ENCODE measurements around the gene DNM1.

Gene DNM1

DNA sequence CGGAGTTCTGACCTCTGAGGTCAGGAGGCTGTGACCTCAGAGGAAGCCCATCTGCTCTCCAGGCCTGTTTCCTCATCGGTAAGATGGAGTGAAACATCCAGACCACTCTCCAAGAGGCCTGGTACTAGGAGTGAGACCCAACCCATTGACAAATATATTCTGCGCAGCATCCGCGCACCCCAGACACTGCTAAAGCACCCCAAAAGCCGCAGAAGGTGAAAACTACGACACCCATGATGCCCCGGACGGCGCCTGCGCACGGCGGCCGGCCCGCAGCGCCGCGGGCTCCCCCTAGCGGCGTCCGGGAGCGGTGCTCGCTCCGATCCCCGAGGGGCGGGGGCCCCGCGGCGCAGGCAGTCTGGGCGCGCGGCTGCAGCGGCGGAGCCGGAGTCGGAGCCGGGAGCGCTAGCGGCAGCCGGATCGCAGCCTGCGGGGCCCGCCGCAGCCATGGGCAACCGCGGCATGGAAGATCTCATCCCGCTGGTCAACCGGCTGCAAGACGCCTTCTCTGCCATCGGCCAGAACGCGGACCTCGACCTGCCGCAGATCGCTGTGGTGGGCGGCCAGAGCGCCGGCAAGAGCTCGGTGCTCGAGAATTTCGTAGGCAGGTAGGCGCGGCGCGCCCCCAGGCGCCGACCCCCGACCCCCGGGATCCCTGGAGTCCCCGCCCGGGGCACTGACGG, at the start of gene DNM1:
Gene DNM1, plus strand, starts transcription at position 356 of the 683 bp plus-strand sequence. Its CDS starts 92 bp downstream, at position 448.
- DNase-seq (ENCODE audit: low read depth, low spot score): peak; percentile 79

DNA sequence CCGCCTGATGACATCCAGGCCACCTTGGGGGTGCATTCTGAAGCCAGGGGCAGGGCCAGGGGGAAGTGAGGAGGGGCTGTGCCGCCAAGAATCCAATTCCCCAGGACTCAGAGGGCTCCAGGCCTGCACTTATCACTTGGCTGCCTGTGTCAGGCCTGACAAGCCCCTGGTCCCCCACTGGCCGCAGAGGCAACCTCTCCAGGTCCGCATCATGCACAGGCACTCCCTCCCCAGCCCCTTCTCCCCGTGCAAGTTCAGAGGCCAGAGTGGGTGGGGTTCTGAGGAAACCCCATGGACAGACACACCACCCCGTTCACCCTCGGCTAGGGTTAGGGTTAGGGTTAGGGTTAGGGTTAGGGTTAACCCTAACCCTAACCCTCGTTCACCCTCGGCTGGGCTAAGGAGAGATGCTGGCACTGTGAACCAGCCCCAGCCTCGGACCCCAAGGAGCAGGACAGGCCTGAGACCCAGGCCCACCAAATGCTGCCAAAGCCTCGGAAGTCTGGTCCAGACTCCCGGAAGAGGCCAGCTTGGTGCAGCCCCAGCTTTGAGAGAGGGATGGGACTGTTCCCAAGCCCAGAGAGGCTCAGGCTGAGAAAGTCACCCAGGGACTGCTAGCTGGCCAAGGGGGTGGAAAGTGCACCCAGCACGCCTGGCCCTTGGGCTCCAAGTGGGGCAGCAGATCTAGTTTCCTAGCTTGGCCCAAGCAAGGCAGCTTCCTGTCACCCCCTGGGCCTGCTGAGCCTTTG, 49.1 kb upstream of the DNM1 start:
- DNase-seq (ENCODE audit: low read depth, low spot score): no peak

DNA sequence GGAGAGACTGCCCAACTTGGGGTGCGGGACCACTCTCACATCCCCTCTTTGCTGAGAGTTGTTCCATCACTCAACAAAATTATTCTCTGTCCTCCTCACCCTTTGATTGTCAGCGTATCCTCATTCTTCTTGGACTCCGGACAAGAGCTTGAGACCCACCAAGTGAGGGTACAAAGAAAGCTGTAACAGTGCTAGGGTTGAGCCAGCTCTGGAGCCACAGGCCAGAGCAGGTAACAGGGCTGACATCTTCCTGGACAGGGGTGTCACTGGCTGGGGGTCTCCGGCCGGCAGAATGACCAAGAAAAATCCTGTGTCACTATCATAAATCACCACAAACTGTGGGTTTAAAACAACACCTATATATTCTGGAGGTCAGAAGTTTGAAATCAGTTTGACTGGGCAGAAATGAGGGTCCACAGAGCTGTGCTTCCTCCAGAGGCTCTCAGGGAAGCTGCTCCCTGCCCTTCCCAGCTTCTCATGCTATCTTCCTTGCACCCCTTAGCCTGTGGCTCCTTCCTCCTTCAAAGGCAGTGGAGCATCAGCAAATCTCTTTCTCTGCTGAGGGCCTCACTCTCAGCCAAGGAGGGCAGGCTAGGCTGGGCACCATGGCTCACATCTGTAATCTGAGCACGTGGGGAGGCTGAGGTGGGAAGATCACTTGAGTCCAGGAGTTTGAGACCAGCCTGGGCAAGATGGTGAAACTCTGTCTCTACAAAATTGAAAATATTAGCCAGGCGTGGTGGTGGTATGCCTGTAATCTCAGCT, 47.3 kb upstream of the DNM1 start:
- DNase-seq (ENCODE audit: low read depth, low spot score): no peak

DNA sequence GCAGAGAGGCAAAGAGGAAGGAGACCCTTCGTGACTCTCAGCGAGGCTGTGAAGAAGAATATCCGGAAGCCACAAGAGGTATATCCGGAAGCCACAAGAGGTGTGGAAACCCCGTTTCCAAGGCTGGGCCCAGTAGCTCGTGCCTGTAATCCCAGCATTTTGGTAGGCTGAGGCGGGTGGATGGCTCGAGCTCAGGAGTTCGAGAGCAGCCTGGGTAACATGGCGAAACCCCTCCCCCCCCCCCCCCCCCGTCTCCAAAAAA, 43.7 kb upstream of the DNM1 start:
- DNase-seq (ENCODE audit: low read depth, low spot score): no peak

DNA sequence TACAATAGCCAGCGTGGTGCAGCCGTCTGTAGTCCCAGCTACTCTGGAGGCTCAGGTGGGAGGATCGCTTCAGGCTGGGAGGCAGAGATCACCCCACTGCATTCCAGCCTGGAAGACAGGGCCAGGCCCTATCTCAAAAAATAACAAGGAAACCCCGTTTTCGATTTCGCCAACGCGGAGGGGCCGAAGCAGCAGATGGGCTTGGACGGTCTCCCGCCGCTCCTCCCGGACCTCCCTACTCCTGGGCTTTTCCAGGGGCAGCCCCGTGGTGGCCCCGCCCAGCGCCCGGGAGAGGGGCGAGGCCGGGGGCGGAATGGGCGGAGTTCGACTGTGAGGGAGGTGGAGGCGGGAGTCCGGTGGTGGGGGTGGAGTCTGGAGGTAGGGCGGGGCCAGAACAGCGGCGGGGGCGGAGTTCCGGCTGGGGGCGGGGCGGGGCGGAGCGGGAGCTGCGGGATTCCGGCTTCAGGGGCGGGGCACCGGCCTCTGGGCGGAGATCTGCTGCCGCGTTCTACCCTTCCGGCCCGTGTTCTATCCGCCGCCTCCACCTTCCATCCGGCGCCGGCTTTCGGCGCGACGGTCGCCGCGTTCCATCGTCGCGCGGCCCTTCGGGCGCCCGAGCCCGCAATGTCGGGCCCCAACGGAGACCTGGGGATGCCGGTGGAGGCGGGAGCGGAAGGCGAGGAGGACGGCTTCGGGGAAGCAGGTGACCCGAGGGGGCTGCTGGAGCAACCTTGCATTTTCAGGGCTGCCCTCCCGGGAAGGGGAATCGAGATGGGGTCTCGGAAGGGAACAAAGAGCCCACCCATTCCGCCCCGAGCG, 43.2 kb upstream of the DNM1 start, which contains the start of gene BBLN:
Gene BBLN, plus strand, starts transcription at position 482 of the 819 bp plus-strand sequence. Its CDS starts 143 bp downstream, at position 625.
- peak; percentile 97 for DNase-seq (ENCODE audit: low read depth, low spot score)

DNA sequence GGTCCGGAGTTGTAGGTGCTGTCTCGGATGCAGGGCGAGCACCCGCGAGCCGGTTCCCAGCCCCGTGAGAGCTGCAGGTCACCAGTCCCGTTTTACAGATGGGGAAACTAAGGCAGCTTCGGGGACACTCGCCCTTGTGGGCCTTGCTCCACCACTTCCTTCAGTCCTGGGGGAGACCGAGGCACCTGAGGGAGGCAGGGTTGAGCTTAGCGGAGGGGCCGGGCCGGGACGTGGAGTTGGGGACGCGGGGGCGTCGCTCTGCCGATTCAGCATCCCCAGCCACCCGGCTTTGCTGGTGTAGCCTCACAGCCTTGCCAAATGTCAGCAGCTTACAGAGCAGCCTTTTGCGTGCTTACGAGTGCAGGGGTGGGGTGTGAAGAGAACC, 42.6 kb upstream of the DNM1 start:
- no peak for DNase-seq (ENCODE audit: low read depth, low spot score)

DNA sequence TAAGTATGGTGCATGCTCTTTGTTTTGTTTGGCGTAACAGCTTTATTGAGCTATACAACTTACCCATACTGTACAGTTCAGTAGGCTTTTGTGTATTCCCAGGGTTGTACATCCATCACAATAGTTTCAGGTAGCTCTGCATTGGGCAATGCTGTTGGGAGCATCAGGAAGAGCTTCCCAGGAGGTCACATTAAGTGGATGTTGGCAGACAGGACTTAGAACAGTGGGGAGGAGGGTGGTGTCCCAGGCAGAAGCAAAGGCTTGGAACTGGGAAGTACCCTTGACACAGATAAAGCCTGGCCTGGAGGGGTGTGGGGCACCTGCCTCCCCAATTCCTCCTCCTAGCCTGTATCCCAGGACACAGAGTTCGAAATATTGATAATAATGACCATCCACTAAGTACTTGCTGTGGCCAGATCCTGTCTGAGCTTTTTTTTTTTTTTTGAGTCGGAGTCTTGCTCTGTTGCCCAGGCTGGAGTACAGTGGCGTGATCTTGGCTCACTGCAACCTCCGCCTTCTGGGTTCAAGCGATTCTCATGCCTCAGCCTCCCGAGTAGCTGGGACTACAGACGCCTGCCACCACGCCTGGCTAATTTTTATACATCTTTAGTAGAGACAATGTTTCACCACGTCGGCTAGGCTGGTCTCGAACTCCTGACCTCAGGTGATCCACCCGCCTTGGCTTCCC, 41.8 kb upstream of the DNM1 start:
- DNase-seq (ENCODE audit: low read depth, low spot score): no peak

DNA sequence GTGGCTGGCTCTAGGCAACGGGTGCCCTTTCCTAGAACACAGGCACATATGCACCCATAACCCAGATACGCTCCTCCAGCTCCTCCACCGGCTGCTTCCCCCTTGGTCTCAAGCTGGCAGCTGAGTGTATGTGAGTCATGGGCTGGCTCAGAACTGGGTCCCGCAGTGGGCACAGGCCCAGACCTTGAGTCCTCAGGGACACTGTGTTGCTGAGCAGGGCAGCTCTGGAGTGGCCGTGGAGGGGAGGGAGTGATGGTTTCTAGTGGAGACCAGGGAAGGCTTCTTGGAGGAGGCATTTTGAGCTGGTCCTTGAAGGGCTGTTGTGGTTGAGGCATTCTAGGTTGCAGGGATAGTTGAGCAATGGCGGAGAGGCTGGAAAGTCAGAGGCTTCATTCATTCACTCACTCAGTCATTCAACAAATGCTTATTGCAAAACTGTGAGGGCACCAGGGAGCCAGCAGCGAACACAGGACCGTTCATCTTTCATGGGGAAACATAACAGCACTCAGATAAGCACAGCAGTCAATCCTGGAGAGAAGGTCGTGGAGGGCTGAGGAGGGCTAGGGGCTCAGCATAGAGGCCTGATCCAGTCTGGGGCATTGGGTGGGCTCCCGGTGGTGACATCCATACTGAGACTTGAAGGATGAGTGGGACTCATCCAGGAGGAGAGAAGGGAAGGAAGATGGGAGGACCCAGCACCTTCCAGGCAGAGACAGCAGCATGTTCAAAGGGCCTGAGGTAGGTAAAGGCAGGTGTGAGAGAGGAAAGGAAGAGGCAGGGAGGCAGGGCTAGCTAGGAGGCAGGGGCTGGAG, 40.8 kb upstream of the DNM1 start:
- no peak for DNase-seq (ENCODE audit: low read depth, low spot score)

DNA sequence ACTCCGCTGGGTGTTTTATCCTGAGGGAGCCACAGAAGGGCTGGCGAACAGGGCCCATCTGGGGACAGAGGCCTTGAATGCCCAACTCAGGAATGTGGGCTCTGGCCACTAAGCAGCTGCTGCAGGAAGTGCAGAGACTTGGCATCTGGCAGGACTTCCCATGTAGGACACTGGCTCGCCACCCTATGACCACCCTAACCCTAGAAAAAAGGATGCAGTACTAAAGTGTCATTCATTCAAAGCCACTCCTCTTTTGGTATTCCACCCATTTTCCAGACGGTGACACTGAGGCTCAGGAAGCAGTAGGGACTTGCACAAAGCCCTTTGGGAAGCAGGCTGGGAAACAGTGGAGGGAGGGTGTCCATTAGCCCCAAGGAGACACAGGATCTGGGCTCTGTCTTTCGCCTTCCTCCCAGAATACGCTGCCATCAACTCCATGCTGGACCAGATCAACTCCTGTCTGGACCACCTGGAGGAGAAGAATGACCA, 40.1 kb upstream of the DNM1 start:
- no peak for DNase-seq (ENCODE audit: low read depth, low spot score)

DNA sequence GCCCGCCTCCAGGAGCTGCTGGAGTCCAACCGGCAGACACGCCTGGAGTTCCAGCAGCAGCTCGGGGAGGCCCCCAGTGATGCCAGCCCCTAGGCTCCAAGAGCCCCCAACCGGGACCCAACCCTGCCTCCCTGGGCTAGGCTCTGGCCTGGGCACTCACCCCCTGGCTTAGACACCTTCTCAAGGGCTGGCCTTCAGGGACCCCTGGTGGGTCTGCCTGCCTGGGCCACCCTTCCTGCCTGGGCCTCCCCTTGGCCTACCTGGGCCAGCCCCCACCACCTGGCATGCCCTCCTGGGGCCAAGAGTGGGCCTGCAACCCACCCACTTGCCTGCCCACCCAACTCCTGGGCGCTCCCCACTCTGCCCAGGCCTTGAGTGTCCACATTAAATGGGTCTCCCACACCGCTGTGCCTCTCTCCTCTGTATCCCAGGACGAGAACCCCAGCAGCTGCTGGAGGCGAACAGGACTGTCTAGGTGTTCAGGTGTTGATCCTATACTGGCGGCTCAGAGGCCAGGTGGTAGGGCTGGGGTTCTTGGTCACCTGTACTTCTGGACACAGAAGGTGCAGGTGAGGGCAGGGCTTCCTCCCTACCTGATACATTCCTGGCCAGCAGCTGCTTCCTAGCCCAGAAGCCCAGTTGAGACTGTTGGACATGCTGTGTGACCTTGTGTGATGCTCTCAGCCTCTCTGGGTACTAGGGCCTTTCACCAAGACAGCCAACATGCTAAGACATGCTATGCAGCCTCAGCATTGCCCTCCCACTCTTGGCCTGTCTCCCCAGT, 39.5 kb upstream of the DNM1 start:
- DNase-seq (ENCODE audit: low read depth, low spot score): no peak

DNA sequence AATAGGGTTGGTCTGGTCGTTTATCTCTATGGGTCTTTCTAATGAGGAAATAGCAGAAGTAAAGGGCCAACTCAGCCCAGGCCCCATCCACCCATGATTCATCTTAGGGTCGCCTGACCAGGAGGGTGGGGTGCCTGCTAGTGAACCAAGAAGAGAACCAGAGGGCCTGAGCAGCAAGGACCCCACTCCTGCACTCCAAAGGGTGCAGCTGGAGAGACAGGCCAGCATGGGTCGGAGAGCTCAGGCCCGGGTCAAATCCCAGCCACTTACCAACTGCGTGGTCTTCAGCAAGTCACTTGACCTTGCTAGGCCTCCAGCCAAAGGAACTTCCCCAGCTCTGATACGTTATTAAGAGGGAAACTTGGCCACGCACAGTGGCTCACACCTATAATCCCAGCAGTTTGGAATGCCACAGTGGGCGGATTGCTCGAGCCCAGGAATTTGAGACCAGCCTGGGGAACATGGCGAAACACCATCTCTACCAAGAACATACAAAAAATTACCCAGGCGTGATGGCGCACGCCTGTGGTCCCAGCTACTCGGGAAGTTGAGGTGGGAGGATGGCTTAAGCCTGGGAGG, 38.8 kb upstream of the DNM1 start:
- DNase-seq (ENCODE audit: low read depth, low spot score): no peak

DNA sequence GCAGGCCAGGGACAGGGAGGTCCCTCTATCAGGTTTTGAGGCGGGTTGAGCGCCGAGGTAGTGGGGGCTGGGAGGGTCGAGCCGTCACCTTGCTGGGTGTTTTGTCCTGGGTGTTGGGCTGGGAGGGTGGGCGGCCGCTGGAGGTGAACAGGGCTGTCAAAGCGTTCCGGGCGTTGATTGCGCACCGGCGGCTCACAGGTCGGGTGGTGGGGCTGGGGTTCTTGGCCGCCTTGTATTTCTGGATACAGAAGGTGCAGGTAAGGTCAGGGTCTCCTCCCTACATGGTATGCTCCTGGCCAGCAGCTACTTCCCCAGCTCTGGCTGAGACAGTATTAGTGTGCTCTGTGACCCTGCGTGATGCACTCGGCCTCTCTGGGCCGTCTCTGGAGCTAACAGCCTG, 37.0 kb upstream of the DNM1 start:
- no peak for DNase-seq (ENCODE audit: low read depth, low spot score)

DNA sequence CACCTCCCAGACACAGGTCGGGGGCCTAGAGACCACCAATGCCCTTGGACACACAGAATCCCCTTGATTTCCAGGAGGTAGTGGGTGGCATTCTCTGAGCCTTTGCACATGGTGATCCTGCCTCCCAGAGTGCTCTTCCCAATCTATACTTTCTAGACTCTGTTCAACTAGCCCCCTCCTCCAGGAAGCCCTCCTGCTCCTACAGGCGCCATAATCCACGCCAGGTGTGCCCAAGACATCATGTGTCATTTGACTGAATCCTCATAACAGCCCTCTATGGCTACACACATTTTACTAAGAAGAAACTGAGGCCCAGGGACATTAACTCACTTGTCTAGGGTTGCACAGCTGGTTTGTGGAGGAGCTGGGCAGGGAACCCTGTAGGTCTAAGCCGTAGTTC, 36.0 kb upstream of the DNM1 start:
- no peak for DNase-seq (ENCODE audit: low read depth, low spot score)

DNA sequence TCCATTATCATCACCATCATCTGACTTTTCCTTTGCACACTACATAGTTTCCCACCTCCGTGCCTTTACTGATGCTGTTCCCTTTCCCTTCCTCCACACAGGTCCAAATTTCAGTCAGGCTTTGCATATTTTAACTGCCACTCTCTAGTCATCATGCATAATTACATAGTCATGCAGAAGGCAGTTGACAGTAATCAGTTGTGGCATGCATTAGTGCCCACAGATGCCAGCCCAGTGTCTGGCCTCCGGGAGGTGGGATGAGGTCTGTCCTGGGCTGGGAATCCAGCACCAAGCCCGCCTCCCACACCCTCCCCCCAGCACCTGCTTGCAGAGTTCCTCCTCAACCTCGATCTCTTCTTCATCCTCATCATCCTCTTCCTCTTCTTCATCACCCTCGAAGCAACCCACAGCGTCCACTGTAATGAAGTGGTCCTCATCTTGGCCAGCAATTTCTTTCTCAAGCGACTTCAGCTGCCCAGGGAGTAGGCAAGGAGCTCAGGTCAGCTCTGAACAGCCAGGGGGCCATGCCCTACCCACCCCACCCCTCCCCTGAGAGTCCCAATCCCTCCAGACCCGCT, 34.4 kb upstream of the DNM1 start:
- no peak for DNase-seq (ENCODE audit: low read depth, low spot score)

DNA sequence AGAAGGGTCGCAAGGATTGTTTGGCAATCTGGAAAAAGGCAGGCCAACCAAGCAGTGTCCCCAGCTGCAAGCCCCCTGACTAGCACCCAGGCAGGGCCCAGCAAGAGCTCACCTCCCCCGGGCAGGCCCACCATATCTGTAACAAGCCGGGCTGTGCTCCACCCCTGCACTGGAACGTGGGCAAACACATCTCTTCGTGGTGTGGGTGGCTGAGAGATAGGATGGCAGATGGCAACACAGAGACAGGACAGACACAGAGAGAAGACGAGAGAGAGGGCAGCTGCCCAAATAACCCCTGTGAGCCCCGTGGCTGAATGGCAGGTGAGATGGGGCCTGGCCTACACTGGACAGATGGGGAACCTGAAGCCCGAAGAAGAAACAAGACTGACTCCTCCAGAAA, 33.7 kb upstream of the DNM1 start:
- DNase-seq (ENCODE audit: low read depth, low spot score): no peak

DNA sequence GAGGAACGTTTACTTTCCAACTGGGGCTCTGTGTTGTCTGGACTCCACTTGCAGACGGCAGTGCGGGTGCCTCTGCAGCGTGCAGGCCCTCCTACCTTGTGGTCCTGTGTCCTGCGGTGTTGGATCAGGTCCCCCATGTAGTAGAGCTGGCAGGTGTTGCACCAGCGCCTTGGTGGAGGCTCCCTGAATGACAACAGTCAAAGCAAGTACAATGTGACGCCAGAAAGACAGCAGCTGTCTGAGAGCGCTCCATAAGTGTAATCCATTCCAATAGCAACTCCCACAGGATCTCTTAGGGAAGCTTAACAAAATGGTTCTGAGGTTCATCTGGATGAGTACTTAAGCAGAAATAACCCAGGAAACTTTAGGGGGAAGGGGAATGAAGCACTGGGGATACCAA, 33.3 kb upstream of the DNM1 start:
- no peak for DNase-seq (ENCODE audit: low read depth, low spot score)

DNA sequence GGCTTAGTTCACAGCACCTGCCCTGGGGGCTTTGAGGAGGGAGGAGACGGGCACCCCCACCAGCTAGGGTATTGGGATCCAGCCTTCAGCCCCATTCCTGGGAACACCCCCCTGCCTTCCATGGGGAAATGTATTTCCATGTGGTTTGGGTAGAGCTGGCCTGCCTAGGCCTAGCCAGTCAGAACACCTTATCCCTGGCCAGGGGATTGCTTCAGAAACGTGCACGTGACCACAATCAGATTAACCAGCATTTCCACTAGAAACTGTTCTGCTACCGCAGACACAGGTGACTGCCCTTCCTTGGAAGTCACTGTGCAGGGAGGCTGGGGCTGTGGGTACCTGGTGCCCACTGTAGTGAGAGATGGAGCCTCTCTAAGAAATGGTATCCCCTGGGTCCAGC, 29.1 kb upstream of the DNM1 start:
- no peak for DNase-seq (ENCODE audit: low read depth, low spot score)

DNA sequence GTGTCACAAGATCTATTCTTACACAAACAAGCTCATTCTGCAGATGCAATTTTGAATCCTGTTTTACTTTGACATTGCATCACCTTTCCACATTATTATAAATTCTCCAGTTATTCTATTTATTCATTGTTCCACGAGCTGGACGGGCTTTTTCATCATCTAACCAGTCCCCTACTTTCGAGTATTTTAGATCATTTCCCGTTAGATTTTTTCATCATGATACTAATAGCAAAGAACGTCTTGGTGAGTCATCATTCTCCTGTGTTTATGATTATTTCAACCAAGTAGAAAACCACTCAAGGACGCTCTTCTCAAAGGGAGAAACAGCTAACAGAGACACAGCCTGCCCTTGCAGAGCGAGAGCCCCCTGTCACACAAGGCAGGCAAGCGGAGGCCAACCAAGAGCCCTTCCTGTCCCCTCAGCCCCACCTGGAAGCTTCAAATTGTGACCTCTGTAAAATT, 28.0 kb upstream of the DNM1 start:
- DNase-seq (ENCODE audit: low read depth, low spot score): no peak

DNA sequence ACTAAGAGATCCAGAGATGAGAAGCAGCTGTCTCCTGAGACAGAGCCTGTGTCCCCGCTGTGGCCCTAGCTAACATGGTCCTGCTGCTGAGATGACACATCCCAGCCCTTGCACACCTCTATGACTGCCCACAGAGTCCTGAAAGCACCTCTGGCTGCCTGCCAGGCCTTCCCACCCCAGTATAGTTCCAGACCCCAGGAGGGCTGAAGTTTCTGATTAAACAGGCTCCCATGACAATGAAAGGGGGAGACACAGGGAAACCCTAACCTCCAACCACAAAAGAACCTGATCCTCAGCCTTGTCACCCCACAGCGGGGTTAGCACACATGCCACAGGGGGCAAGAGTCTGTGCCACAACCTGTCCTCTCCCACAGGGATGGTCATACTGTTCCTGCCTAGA, 27.5 kb upstream of the DNM1 start:
- DNase-seq (ENCODE audit: low read depth, low spot score): no peak

All from ELF-1 (cell line).